ENCODE data around the gene SEC61A2. TPM values are rescaled to one million over a fixed set of nuclear protein-coding genes. Genes with fewer than 3 reads are reported as not detected.
"Not testable (repeated sequence)": the region's sequence is repeated elsewhere in the genome, so short reads cannot be mapped to it uniquely, and the experiment has no call there.

The SEC61A2 gene
- polyA plus RNA-seq, 1 donor from 2014 or later = 75.4 TPM

GRCh38 chr10:12165036-12165435 lies 35.6 kb downstream of the SEC61A2 start:
- peaks cover 13% of the 10 kb centered on the region for H3K36me3 ChIP-seq (ENCODE audit: insufficient read depth, low read length)

GRCh38 chr10:12165999-12166775 lies 36.7 kb downstream of the SEC61A2 start:
- Histone ChIP-seq H3K9me3 (ENCODE audit: low read length) (no peaks in the 10 kb centered on the region), H3K27ac (ENCODE audit: low read length) (no peak overlapping the region), H3K9ac (ENCODE audit: low read length) (no peak overlapping the region), H3K4me3 (ENCODE audit: low read length) (no peak overlapping the region), H3F3A (ENCODE audit: insufficient read depth, low read length, poor library complexity, severe bottlenecking) (no peaks in the 10 kb centered on the region), H3K4me2 (ENCODE audit: low read length) (no peak overlapping the region), H3K9me2 (ENCODE audit: insufficient read depth, low read length) (no peaks in the 10 kb centered on the region), H3K79me2 (replicated peaks; ENCODE audit: insufficient read depth, low read length) (no peaks in the 10 kb centered on the region), H2AFZ (ENCODE audit: low read depth, low read length) (no peak overlapping the region), H3K36me3 (ENCODE audit: insufficient read depth, low read length) (peaks cover 6% of the 10 kb centered on the region), H4K20me1 (ENCODE audit: insufficient read depth) (no peaks in the 10 kb centered on the region), H3K27me3 (ENCODE audit: insufficient read depth, low read depth, low read length) (no peaks in the 10 kb centered on the region)
- TF ChIP-seq RAD21 (conservative IDR thresholded peaks at IDR 0.05) (no peak), CTCF (IDR thresholded peaks at IDR 0.05; ENCODE audit: poor library complexity, severe bottlenecking) (no peak), SMC3 (conservative IDR thresholded peaks at IDR 0.05; ENCODE audit: poor library complexity) (no peak), EP300 (conservative IDR thresholded peaks at IDR 0.05; ENCODE audit: poor library complexity, severe bottlenecking) (no peak), MXI1 (conservative IDR thresholded peaks at IDR 0.05; ENCODE audit: poor library complexity, severe bottlenecking) (no peak), TAF1 (IDR thresholded peaks at IDR 0.05; ENCODE audit: low read depth) (no peak), REST (IDR thresholded peaks at IDR 0.05; ENCODE audit: borderline replicate concordance) (no peak), EZH2 (IDR thresholded peaks at IDR 0.05; ENCODE audit: borderline replicate concordance, insufficient read depth, low read length, poor library complexity, severe bottlenecking) (no peak), POLR2AphosphoS5 (IDR thresholded peaks at IDR 0.05) (no peak)

More at GRCh38 chr10:12165036-12165435, 35.6 kb downstream of the SEC61A2 start:
- Histone ChIP-seq H2AFZ (ENCODE audit: low read depth, low read length) (no peak overlapping the region), H3K4me2 (ENCODE audit: low read length) (no peak overlapping the region), H4K20me1 (ENCODE audit: insufficient read depth) (no peaks in the 10 kb centered on the region), H3K79me2 (replicated peaks; ENCODE audit: insufficient read depth, low read length) (no peaks in the 10 kb centered on the region), H3K27ac (ENCODE audit: low read length) (no peak overlapping the region), H3K9me2 (ENCODE audit: insufficient read depth, low read length) (no peaks in the 10 kb centered on the region), H3K9ac (ENCODE audit: low read length) (no peak overlapping the region), H3K4me3 (ENCODE audit: low read length) (no peak overlapping the region), H3F3A (ENCODE audit: insufficient read depth, low read length, poor library complexity, severe bottlenecking) (no peaks in the 10 kb centered on the region), H3K27me3 (ENCODE audit: insufficient read depth, low read depth, low read length) (no peaks in the 10 kb centered on the region), H3K9me3 (ENCODE audit: low read length) (no peaks in the 10 kb centered on the region)
- TF ChIP-seq EP300 (conservative IDR thresholded peaks at IDR 0.05; ENCODE audit: poor library complexity, severe bottlenecking) (no peak), TAF1 (IDR thresholded peaks at IDR 0.05; ENCODE audit: low read depth) (no peak), POLR2AphosphoS5 (IDR thresholded peaks at IDR 0.05) (no peak), REST (IDR thresholded peaks at IDR 0.05; ENCODE audit: borderline replicate concordance) (no peak)

- H3K9ac ChIP-seq (ENCODE audit: low read length); H3K79me2 ChIP-seq (replicated peaks; ENCODE audit: insufficient read depth, low read length); H3K9me2 ChIP-seq (ENCODE audit: insufficient read depth, low read length); H3K36me3 ChIP-seq (ENCODE audit: insufficient read depth, low read length); H4K20me1 ChIP-seq (ENCODE audit: insufficient read depth); H3F3A ChIP-seq (ENCODE audit: insufficient read depth, low read length, poor library complexity, severe bottlenecking); H3K27me3 ChIP-seq (ENCODE audit: insufficient read depth, low read depth, low read length); H3K9me3 ChIP-seq (ENCODE audit: low read length); H3K27ac ChIP-seq (ENCODE audit: low read length); H3K4me3 ChIP-seq (ENCODE audit: low read length); H2AFZ ChIP-seq (ENCODE audit: low read depth, low read length); H3K4me2 ChIP-seq (ENCODE audit: low read length): not testable (repeated sequence)
Observed at GRCh38 chr10:12171512-12171911, 42.0 kb downstream of the SEC61A2 start.
